ENCODE data around the gene CFAP68. TPM values are rescaled to one million over a fixed set of nuclear protein-coding genes. Genes with fewer than 3 reads are reported as not detected.

The CFAP68 gene
- total and polyA plus RNA-seq, 10 of the 15 experiments (the other 5 are each of a cell fraction or from before 2014, with no cell fraction given): 35.7 to 84.4 (median 64.1) TPM

GRCh38 chr11:111912535-111912934 is 33.2 kb downstream of the CFAP68 start, which contains the start of gene HSPB2:
TSS of gene HSPB2 (plus strand) at chr11:111912734. CDS start at chr11:111912830, 96 bp downstream.
- POLR2A ChIA-PET: interaction anchor here (0.6 kb wide), 1 partner anchor 17 kb away, joined by 3 read pairs; no protein-coding TSS in a partner anchor
- Histone ChIP-seq H2AFZ (ENCODE audit: control insufficient read depth, low read depth, low read length) (no peak within 1 kb of the TSS), H3K27me3 (replicated peaks in 1 of 2; ENCODE audit: control insufficient read depth in 2 of 2, insufficient read depth in 2 of 2, low read length in 1 of 2) (no peaks in the 10 kb centered on the region; a peak in 2 of 4 replicates), H3K9me3 (replicated peaks; ENCODE audit: control insufficient read depth, insufficient read depth, low read length) (no peaks in the 10 kb centered on the region), H4K20me1 (ENCODE audit: control insufficient read depth, insufficient read depth) (no peaks in the 10 kb centered on the region), H3K4me1 (ENCODE audit: control insufficient read depth, insufficient read depth, low read length) (no peaks in the 10 kb centered on the region), H3K79me2 (ENCODE audit: control insufficient read depth, insufficient read depth, low read length) (no peaks in the 10 kb centered on the region), H3K4me3 (no peak within 1 kb of the TSS), H3K9ac (ENCODE audit: control insufficient read depth, insufficient read depth, low read length) (no peak within 1 kb of the TSS), H3K27ac (ENCODE audit: control insufficient read depth, insufficient read depth) (no peak within 1 kb of the TSS), H3K36me3 (ENCODE audit: control insufficient read depth in 2 of 2, insufficient read depth in 2 of 2, low read length in 1 of 2) (no peaks in the 10 kb centered on the region), H3K4me2 (ENCODE audit: control insufficient read depth, insufficient read depth) (no peak within 1 kb of the TSS)
- intact Hi-C loops (cut with micrococcal nuclease; ENCODE audit: unreplicated experiment) (no loop called here), in situ Hi-C loops (cut with MboI) (no loop called here)
- CTCF ChIA-PET: interaction anchor here (1.4 kb wide), 1 partner anchor 14 kb away, joined by 5 read pairs; no protein-coding TSS in a partner anchor
- WGBS (ENCODE audit: insufficient coverage, insufficient replicate concordance, low lambda C conversion rate, missing lambda C conversion rate): 27% methylated on average over 12 of the region's 26 CpGs
- SMC1A ChIA-PET (ENCODE audit: uncharacterized antibody, unreplicated experiment): no interaction called here
- no TSS peak for BruUV-seq (replicated peaks)
- DNase-seq (ENCODE audit: low read depth, low spot score): no peak
- no peak for TF ChIP-seq SRF (IDR thresholded peaks at IDR 0.05; ENCODE audit: low read depth in 2 of 2, low read length in 2 of 2)
- TF ChIP-seq KAT2A (conservative IDR thresholded peaks at IDR 0.05; ENCODE audit: control insufficient read depth, low read depth, low read length): no peak
- TF ChIP-seq EZH2 (IDR thresholded peaks at IDR 0.05; ENCODE audit: borderline replicate concordance, control insufficient read depth, low read depth, low read length): no peak
- no peak for TF ChIP-seq PBX3 (IDR thresholded peaks at IDR 0.05; ENCODE audit: insufficient replicate concordance, low read depth, low read length)
- TF ChIP-seq RCOR1 (conservative IDR thresholded peaks at IDR 0.05; ENCODE audit: low read depth, low read length): no peak
- TF ChIP-seq NR2C2 (IDR thresholded peaks at IDR 0.05; ENCODE audit: borderline replicate concordance, control insufficient read depth, insufficient read length, low read depth): no peak
- no peak for TF ChIP-seq NFXL1 (IDR thresholded peaks at IDR 0.05; ENCODE audit: borderline replicate concordance)
- TF ChIP-seq NRF1 (conservative IDR thresholded peaks at IDR 0.05; ENCODE audit: low read depth, low read length): no peak
- TF ChIP-seq FOXM1 (IDR thresholded peaks at IDR 0.05; ENCODE audit: low read depth, low read length): no peak
- TF ChIP-seq STAT3 (IDR thresholded peaks at IDR 0.05; ENCODE audit: low read depth, low read length): no peak
- no peak for TF ChIP-seq SMAD1 (IDR thresholded peaks at IDR 0.05; ENCODE audit: low read depth, partially characterized antibody)
- TF ChIP-seq RFX5 (IDR thresholded peaks at IDR 0.05; ENCODE audit: low read depth, low read length): no peak
- TF ChIP-seq BHLHE40 (IDR thresholded peaks at IDR 0.05; ENCODE audit: borderline replicate concordance in 1 of 2, low read depth in 2 of 2, low read length in 1 of 2): no peak
- TF ChIP-seq POLR2AphosphoS5 (IDR thresholded peaks at IDR 0.05; ENCODE audit: low read length): no peak
- no peak for ATAC-seq
- no peak for FAIRE-seq
- RAD21 ChIA-PET (ENCODE audit: unreplicated experiment): no interaction called here
